ENCODE measurements around the gene HGFAC.

DNA sequence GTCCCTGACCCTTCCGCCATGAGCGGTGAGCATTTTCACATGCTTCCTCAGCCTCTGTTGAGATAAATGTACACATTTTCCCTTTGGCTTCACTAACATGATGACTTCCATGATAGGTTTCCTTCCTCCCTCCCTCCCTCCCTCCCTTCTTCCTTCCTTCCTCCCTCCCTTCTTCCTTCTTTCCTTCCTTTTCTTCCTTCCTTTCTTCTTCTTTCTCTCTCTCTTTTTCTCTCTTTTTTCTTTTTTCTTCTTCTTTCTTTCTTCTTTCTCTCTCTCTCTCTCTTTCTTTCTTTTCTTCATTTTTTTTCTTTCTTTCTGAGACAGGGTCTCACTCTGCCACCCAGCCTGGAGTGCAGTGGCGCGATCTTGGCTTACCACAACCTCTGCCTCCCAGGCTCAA is 8.9 kb downstream of the HGFAC start:
- TF ChIP-seq, protein P1, sequence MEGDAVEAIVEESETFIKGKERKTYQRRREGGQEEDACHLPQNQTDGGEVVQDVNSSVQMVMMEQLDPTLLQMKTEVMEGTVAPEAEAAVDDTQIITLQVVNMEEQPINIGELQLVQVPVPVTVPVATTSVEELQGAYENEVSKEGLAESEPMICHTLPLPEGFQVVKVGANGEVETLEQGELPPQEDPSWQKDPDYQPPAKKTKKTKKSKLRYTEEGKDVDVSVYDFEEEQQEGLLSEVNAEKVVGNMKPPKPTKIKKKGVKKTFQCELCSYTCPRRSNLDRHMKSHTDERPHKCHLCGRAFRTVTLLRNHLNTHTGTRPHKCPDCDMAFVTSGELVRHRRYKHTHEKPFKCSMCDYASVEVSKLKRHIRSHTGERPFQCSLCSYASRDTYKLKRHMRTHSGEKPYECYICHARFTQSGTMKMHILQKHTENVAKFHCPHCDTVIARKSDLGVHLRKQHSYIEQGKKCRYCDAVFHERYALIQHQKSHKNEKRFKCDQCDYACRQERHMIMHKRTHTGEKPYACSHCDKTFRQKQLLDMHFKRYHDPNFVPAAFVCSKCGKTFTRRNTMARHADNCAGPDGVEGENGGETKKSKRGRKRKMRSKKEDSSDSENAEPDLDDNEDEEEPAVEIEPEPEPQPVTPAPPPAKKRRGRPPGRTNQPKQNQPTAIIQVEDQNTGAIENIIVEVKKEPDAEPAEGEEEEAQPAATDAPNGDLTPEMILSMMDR (IDR thresholded peaks at IDR 0.05): no peak
- TF ChIP-seq POLR2A (IDR thresholded peaks at IDR 0.05): no peak

Measured in esophagus squamous epithelium (tissue), 4 donors.